Peyer's patch (tissue), 4 donors: ENCODE results near the gene HSPA14. TPM values are rescaled to one million over a fixed set of nuclear protein-coding genes. Genes with fewer than 3 reads are reported as not detected.

ENCODE experiments used
- DNase-seq, 3 donors: peaks; one replicate each; pipeline ENCODE4 v3.0.0-alpha.2; 2017 to 2019
- H3K27ac ChIP-seq, 4 donors: fragments of 200-600 bp; sonication (generic); one replicate each; pipeline ENCODE4 v1.5.1; 2016 to 2019
- H3K27me3 ChIP-seq, 2 donors: fragments of 200-600 bp; sonication (generic); one replicate each; pipeline ENCODE4 v1.5.1; 2019
- H3K36me3 ChIP-seq, 3 donors: fragments of 200-600 bp; sonication (generic); one replicate each; pipeline ENCODE4 v1.5.1; 2016 to 2019
- H3K4me1 ChIP-seq, 4 donors: fragments of 200-600 bp; sonication (generic); one replicate each; pipeline ENCODE4 v1.5.1; 2016 to 2019
- H3K4me3 ChIP-seq, 4 donors: fragments of 200-600 bp; sonication (generic); 1 replicate in 3 of 4; 2 replicates in 1 of 4; pipeline ENCODE4 v1.5.1; 2016 to 2019; ENCODE audit warnings: mild to moderate bottlenecking in 1 of 4
- H3K9me3 ChIP-seq, 4 donors: fragments of 200-600 bp; sonication (generic); one replicate each; pipeline ENCODE4 v1.5.1; 2016 to 2019; ENCODE audit warnings: mild to moderate bottlenecking in 1 of 4
- CTCF ChIP-seq, 6 experiments: fragments of 450-650 bp in 4 of 6; fragments of 200-600 bp in 2 of 6; sonication (generic) in 1 of 6; IDR thresholded peaks; one replicate each; pipeline ENCODE4 v1.5.1; 2017 to 2019; ENCODE audit warnings: antibody characterized with exemption in 6 of 6, mild to moderate bottlenecking in 3 of 6, moderate library complexity in 1 of 6
- POLR2A ChIP-seq, 2 donors: fragments of 450-650 bp; IDR thresholded peaks; one replicate each; pipeline ENCODE4 v1.5.1; 2017; ENCODE audit warnings: antibody characterized with exemption in 2 of 2, mild to moderate bottlenecking in 2 of 2, moderate library complexity in 2 of 2
- total RNA-seq, 4 donors: library from RNA; depleted of rRNA; stranded (reverse); fragments of >200 nt; gene quantifications; one replicate each; pipeline ENCODE4 v1.1.0, GENCODE V29; 2016

The HSPA14 gene, protein sequence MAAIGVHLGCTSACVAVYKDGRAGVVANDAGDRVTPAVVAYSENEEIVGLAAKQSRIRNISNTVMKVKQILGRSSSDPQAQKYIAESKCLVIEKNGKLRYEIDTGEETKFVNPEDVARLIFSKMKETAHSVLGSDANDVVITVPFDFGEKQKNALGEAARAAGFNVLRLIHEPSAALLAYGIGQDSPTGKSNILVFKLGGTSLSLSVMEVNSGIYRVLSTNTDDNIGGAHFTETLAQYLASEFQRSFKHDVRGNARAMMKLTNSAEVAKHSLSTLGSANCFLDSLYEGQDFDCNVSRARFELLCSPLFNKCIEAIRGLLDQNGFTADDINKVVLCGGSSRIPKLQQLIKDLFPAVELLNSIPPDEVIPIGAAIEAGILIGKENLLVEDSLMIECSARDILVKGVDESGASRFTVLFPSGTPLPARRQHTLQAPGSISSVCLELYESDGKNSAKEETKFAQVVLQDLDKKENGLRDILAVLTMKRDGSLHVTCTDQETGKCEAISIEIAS
- 10 to 100 TPM; 11.4 to 20.6 (median 12.0) TPM for total RNA-seq

DNA sequence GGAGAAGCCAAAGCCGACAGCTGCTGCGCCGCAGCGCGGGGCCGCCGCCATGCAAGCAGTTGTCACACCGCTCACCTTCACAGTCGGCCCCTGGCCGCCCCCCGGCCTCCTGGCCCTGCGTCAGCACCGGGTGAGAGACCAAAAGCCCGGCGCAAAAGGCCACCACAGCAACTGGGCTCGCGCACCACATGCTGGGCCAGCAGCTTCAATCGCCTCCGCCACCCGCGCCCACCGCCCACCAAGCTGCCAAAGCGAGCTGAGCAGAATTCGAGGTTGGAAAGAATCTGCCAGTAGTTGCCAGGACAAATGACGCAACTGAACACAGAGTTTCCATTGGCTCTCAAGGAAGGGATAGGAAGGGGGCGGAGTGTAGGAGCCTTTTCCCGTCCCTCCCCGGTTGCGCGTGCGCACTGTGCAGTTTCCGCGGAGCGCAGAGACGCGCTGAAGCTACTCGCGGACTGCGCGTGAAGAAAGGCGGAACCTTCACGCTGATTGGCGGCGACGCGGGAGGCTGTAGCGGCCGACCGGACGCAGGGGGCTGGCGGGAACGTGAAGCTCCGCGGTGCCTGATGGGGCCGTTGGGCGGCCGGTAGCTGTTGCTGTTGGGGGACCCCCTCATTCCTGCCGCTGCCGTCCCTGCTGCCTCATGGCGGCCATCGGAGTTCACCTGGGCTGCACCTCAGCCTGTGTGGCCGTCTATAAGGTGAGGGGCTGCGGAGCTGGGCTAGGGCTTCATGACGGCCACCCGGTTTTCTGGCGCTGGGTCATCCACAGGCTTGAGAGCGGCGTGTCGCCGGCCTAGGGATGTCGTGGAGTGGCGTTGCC is at the start of gene HSPA14, which contains the start of the genes CDNF and MSANTD7:
HSPA14 (plus strand) TSS at position 550 of the 825 bp plus-strand sequence; CDS start at position 647, 97 bp downstream.
CDNF (minus strand) TSS at position 281 of the 825 bp plus-strand sequence; CDS start at position 190, 91 bp downstream.
MSANTD7 (plus strand) TSS at position 550 of the 825 bp plus-strand sequence. CDS start 3,979 bp downstream, outside the sequence.
- H3K9me3 ChIP-seq: no peaks in the 10 kb centered on the region
- peak within 1 kb of the TSS; percentile 83 to 93 (median 92) for H3K27ac ChIP-seq
- peak; percentile 66 to 68 for TF ChIP-seq POLR2A (IDR thresholded peaks at IDR 0.05)
- TF ChIP-seq CTCF (IDR thresholded peaks at IDR 0.05): peak in 3 of 6 experiments; percentile 7 to 19 (median 13)
- peak; percentile 96 to 100 (median 99) for DNase-seq
- H3K36me3 ChIP-seq: peaks cover 0 to 20% (median 0%) of the 10 kb centered on the region in 3 donors
- no peaks in the 10 kb centered on the region for H3K27me3 ChIP-seq
- peaks cover 0 to 19% (median 3%) of the 10 kb centered on the region in 4 donors for H3K4me1 ChIP-seq
- H3K4me3 ChIP-seq: peak within 1 kb of the TSS; percentile 72 to 97 (median 86)

GRCh38 chr10:14798636-14799035 is 39.5 kb upstream of the HSPA14 start:
- Histone ChIP-seq H3K4me3 (no peak overlapping the region), H3K27me3 (no peaks in the 10 kb centered on the region), H3K9me3 (no peaks in the 10 kb centered on the region), H3K4me1 (peaks cover 0 to 4% (median 0%) of the 10 kb centered on the region in 4 donors), H3K27ac (no peak overlapping the region), H3K36me3 (no peaks in the 10 kb centered on the region)
- no peak for DNase-seq
- TF ChIP-seq CTCF (IDR thresholded peaks at IDR 0.05) (no peak), POLR2A (IDR thresholded peaks at IDR 0.05) (no peak)

DNA sequence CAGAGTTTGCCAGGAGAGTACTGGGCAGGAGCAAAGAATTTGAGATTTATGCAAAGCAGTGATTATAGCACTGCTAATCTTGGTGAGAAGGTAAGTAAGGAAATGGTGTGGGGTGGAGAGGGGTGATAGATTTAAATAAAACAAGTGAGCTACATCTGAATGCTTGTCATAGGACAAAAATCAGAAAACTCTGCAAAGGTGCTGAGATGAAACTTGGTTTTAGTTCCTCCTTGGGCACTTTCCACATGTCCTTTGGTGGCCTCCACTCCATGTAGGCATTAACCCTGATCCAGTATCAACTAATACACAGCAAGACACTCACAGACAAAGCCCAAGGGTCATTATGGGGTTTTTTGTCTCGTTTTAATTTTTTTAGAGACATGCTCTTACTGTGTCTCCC is 37.7 kb upstream of the HSPA14 start:
- Histone ChIP-seq H3K36me3 (no peaks in the 10 kb centered on the region), H3K27ac (no peak overlapping the region), H3K27me3 (no peaks in the 10 kb centered on the region), H3K4me1 (peaks cover 0 to 4% (median 0%) of the 10 kb centered on the region in 4 donors), H3K9me3 (no peaks in the 10 kb centered on the region), H3K4me3 (no peak overlapping the region)
- TF ChIP-seq CTCF (IDR thresholded peaks at IDR 0.05) (no peak), POLR2A (IDR thresholded peaks at IDR 0.05) (no peak)
- no peak for DNase-seq

DNA sequence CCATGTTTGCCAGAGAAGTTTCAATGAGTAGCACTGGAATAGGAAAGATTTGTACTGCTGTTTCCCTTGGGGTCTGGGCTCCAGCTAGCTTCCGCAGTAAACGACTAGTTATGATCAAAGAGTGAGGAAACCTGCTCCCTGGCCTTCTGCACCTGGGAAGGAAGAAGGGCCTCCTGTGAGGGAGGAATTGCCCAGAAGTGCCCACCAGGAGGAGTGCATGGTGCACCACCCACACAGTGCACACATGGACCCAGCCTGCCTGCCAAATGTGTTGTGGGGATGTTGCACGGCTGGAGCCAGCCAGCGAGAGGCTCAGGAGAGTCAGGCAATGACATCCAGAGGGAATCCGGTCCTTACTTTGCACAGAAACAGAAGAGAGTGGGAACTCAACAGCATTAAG is 36.4 kb upstream of the HSPA14 start:
- Histone ChIP-seq H3K36me3 (no peaks in the 10 kb centered on the region), H3K27me3 (no peaks in the 10 kb centered on the region), H3K4me1 (peaks cover 0 to 4% (median 0%) of the 10 kb centered on the region in 4 donors), H3K27ac (no peak overlapping the region), H3K4me3 (no peak overlapping the region), H3K9me3 (no peaks in the 10 kb centered on the region)
- TF ChIP-seq CTCF (IDR thresholded peaks at IDR 0.05) (no peak), POLR2A (IDR thresholded peaks at IDR 0.05) (no peak)
- no peak for DNase-seq

DNA sequence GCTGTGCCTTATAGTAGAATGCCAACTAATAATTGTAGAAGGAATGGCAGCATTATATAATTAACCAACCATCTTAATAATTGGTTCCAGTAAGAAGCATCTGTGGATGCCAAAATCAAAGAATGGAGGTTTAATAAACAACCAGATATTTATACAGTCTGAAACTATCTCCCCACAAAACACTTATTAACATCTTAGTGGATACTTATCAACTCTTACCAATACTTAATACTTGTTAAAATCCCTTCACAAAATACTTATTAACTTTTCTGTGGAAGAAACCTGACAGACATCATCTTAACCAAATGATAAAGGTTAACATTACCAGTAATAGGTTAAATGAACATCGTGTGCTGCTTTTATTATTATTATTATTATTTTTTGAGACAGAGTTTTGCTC is 34.3 kb upstream of the HSPA14 start:
- Histone ChIP-seq H3K4me3 (no peak overlapping the region), H3K27ac (no peak overlapping the region), H3K4me1 (peaks cover 0 to 4% (median 0%) of the 10 kb centered on the region in 4 donors), H3K27me3 (no peaks in the 10 kb centered on the region), H3K36me3 (no peaks in the 10 kb centered on the region), H3K9me3 (no peaks in the 10 kb centered on the region)
- TF ChIP-seq CTCF (IDR thresholded peaks at IDR 0.05): no peak
- no peak for TF ChIP-seq POLR2A (IDR thresholded peaks at IDR 0.05)
- no peak for DNase-seq
